H1 (cell line): ENCODE measurements around the gene WASHC3. TPM values are rescaled to one million over a fixed set of nuclear protein-coding genes. Genes with fewer than 3 reads are reported as not detected.

ENCODE experiments used
- ATF3 ChIP-seq: IDR thresholded peaks from 2 replicates; pipeline ENCODE4 v1.6.1; 2011; ENCODE audit warnings: low read depth, mild to moderate bottlenecking, low read length; ENCODE audit not compliant: insufficient read depth
- polyA plus RNA-seq, 7 experiments: library from polyadenylated mRNA; depleted of rRNA in 3 of 7; stranded (reverse) in 5 of 7; unstranded in 2 of 7; fragments of >200 nt in 5 of 7; fragments of 200-250 nt in 2 of 7; gene quantifications; 1 replicate in 5 of 7; 2 replicates in 1 of 7; 4 replicates in 1 of 7; pipeline versions ENCODE4 v1.2.1 to v1.2.3, GENCODE V29; 2011 to 2013; ENCODE audit warnings: missing spikeins in 2 of 7, mixed read lengths in 2 of 7
- total RNA-seq: library from RNA; stranded (reverse); fragmentation: NEBNext Ultra II Directional; extraction: Animal tissue kit (Norgen Biotek cat#: 25700); gene quantifications from 2 replicates; pipeline ENCODE4 v1.2.1, GENCODE V29; 2021

The WASHC3 gene
- total and polyA plus RNA-seq, 2 of the 8 experiments (the other 6 are each of a cell fraction or from before 2014, with no cell fraction given), result 7.4 to 8.3 TPM

GRCh38 chr12:101967506-101967905, 94.3 kb downstream of the WASHC3 start (continued):
- no peak for TF ChIP-seq ATF3
